ENCODE results near the gene CLASRP. TPM values are rescaled to one million over a fixed set of nuclear protein-coding genes. Genes with fewer than 3 reads are reported as not detected.

Gene CLASRP
- total and polyA plus RNA-seq, 9 of the 15 experiments (the other 6 are each of a cell fraction or from before 2014, with no cell fraction given): 0.94 to 86.3 (median 44.0) TPM

DNA sequence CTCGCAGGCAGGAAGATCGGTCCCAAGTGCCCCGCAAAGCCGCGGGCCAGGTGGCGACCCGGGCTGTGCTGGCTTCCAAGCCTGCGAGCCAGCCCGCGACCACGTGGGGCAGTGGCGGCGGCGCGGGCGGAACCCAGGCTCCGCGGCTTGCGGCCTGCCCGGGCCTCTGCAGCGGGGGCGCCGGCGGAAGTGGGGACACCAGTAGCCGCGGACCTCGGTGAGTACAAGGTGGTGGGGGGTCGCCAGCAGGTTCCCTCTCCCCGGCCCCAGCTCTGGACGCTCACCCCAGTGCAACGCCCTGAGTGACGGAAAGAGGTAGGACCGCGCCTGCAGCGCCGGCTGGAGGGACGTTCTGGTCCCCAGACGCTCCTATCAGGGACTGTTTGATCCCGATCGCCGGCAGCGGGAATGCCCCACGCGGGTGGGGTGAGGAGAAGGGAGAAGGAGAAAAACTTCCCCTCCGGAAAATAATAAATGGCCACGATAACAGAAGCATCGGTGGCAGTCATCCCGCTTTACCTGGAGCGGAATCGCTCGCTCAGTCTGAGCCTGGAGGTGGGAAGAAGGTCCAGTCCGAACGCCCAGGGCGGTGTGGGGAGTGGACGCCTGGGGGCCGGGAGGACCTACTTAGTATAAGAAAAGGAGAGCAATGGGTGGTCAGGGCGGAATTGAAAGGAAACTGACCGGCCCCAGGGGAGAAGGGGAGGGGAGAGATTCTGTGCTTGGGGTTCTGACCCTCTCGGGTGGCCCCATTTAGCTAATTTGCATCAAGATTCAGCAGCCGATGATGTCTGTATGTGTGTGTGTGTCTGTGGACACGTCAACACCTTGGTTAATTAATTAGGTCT, 40.4 kb downstream of the CLASRP start, which contains the start of gene GEMIN7 (continued):
- TF ChIP-seq MYC (IDR thresholded peaks at IDR 0.05; ENCODE audit: low read depth, low read length) (peak; percentile 100), MYC (CRISPR knock-in tag; IDR thresholded peaks at IDR 0.05; ENCODE audit: borderline replicate concordance, low read depth) (0 out of 2 replicates have a peak, but pooled peaks have one; percentile 77), GATAD2A (IDR thresholded peaks at IDR 0.05) (no peak), FOXM1 (IDR thresholded peaks at IDR 0.05; ENCODE audit: low read depth) (no peak), FOXM1 (CRISPR knock-in tag; IDR thresholded peaks at IDR 0.05; ENCODE audit: low read depth) (peak; percentile 63), TCF7 (IDR thresholded peaks at IDR 0.05; ENCODE audit: borderline replicate concordance) (peak; percentile 65), ZNF165 (CRISPR knock-in tag; IDR thresholded peaks at IDR 0.05; ENCODE audit: borderline replicate concordance) (0 out of 2 replicates have a peak, but pooled peaks have one; percentile 24), HNRNPUL1 (IDR thresholded peaks at IDR 0.05; ENCODE audit: low read length) (no peak), ZNF324 (CRISPR knock-in tag; IDR thresholded peaks at IDR 0.05) (no peak), RFX5 (IDR thresholded peaks at IDR 0.05; ENCODE audit: low read depth, low read length) (no peak), ELF1 (tag; IDR thresholded peaks at IDR 0.05) (no peak), TCF7L2 (IDR thresholded peaks at IDR 0.05; ENCODE audit: low read depth, low read length) (0 out of 2 replicates have a peak, but pooled peaks have one; percentile 22), SRSF3 (IDR thresholded peaks at IDR 0.05; ENCODE audit: insufficient read depth, low read length) (no peak), ZNF551 (CRISPR knock-in tag; IDR thresholded peaks at IDR 0.05) (no peak), RBM25 (IDR thresholded peaks at IDR 0.05; ENCODE audit: low read depth, low read length, severe bottlenecking) (peak; percentile 60), PTRF (tag; IDR thresholded peaks at IDR 0.05) (no peak), CTBP1 (IDR thresholded peaks at IDR 0.05; ENCODE audit: borderline replicate concordance) (peak; percentile 91), ILF3 (IDR thresholded peaks at IDR 0.05; ENCODE audit: borderline replicate concordance) (peak; percentile 87; the same call in 1 of the 2 replicates), ZNF3 (CRISPR knock-in tag; IDR thresholded peaks at IDR 0.05) (no peak)
- TF ChIP-seq, protein P1, sequence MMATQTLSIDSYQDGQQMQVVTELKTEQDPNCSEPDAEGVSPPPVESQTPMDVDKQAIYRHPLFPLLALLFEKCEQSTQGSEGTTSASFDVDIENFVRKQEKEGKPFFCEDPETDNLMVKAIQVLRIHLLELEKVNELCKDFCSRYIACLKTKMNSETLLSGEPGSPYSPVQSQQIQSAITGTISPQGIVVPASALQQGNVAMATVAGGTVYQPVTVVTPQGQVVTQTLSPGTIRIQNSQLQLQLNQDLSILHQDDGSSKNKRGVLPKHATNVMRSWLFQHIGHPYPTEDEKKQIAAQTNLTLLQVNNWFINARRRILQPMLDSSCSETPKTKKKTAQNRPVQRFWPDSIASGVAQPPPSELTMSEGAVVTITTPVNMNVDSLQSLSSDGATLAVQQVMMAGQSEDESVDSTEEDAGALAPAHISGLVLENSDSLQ (IDR thresholded peaks at IDR 0.05): no peak
- TF ChIP-seq, protein P2, sequence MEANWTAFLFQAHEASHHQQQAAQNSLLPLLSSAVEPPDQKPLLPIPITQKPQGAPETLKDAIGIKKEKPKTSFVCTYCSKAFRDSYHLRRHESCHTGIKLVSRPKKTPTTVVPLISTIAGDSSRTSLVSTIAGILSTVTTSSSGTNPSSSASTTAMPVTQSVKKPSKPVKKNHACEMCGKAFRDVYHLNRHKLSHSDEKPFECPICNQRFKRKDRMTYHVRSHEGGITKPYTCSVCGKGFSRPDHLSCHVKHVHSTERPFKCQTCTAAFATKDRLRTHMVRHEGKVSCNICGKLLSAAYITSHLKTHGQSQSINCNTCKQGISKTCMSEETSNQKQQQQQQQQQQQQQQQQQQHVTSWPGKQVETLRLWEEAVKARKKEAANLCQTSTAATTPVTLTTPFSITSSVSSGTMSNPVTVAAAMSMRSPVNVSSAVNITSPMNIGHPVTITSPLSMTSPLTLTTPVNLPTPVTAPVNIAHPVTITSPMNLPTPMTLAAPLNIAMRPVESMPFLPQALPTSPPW (CRISPR knock-in tag; IDR thresholded peaks at IDR 0.05): peak; percentile 74
- TF ChIP-seq, protein P3, sequence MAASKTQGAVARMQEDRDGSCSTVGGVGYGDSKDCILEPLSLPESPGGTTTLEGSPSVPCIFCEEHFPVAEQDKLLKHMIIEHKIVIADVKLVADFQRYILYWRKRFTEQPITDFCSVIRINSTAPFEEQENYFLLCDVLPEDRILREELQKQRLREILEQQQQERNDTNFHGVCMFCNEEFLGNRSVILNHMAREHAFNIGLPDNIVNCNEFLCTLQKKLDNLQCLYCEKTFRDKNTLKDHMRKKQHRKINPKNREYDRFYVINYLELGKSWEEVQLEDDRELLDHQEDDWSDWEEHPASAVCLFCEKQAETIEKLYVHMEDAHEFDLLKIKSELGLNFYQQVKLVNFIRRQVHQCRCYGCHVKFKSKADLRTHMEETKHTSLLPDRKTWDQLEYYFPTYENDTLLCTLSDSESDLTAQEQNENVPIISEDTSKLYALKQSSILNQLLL (CRISPR knock-in tag; IDR thresholded peaks at IDR 0.05; ENCODE audit: borderline replicate concordance): no peak
- TF ChIP-seq, protein P4, sequence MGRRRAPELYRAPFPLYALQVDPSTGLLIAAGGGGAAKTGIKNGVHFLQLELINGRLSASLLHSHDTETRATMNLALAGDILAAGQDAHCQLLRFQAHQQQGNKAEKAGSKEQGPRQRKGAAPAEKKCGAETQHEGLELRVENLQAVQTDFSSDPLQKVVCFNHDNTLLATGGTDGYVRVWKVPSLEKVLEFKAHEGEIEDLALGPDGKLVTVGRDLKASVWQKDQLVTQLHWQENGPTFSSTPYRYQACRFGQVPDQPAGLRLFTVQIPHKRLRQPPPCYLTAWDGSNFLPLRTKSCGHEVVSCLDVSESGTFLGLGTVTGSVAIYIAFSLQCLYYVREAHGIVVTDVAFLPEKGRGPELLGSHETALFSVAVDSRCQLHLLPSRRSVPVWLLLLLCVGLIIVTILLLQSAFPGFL (CRISPR knock-in tag; IDR thresholded peaks at IDR 0.05): no peak
- TF ChIP-seq, protein P5, sequence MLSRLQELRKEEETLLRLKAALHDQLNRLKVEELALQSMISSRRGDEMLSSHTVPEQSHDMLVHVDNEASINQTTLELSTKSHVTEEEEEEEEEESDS (CRISPR knock-in tag; IDR thresholded peaks at IDR 0.05): no peak
